CD8-positive, alpha-beta memory T cell (primary cell): Measurements from ENCODE around the gene SDK1. TPM values are rescaled to one million over a fixed set of nuclear protein-coding genes. Genes with fewer than 3 reads are reported as not detected.
"Not testable (repeated sequence)": the region's sequence is repeated elsewhere in the genome, so short reads cannot be mapped to it uniquely, and the experiment has no call there.

Experiments used
- CTCF ChIA-PET: fragments of 350-600 bp; sonication (Branson Sonifier 250); formaldehyde crosslinking; loops from one replicate; lab custom pipeline; 2021; ENCODE audit warnings: antibody characterized with exemption; lab: Charles Lee
- POLR2A ChIA-PET: fragments of 350-600 bp; sonication (Branson Sonifier 250); formaldehyde crosslinking; loops from one replicate; lab custom pipeline; 2021; ENCODE audit warnings: antibody characterized with exemption; lab: Charles Lee
- DNase-seq, 5 donors: peaks; one replicate each; pipeline versions ENCODE4 v3.0.0 to v3.0.0-alpha.2; 2020 to 2022; ENCODE audit warnings: mixed read lengths in 1 of 5
- H3K27ac ChIP-seq: one replicate; pipeline ENCODE4 v1.7.0; 2013; ENCODE audit warnings: low read depth, mild to moderate bottlenecking, low read length, moderate library complexity
- H3K27me3 ChIP-seq: 2 replicates; pipeline ENCODE4 v1.7.0; 2013; ENCODE audit warnings: low read length, mild to moderate bottlenecking; ENCODE audit not compliant: insufficient read depth, poor library complexity, severe bottlenecking
- H3K36me3 ChIP-seq: 2 replicates; pipeline ENCODE4 v1.7.0; 2013; ENCODE audit warnings: mild to moderate bottlenecking, low read length, moderate library complexity; ENCODE audit not compliant: insufficient read depth
- H3K4me1 ChIP-seq: 2 replicates; pipeline ENCODE4 v1.7.0; 2013; ENCODE audit warnings: mild to moderate bottlenecking, low read length, moderate library complexity; ENCODE audit not compliant: insufficient read depth
- H3K4me3 ChIP-seq: 2 replicates; pipeline ENCODE4 v1.7.0; 2013; ENCODE audit warnings: mild to moderate bottlenecking, low read length
- H3K9me3 ChIP-seq: 2 replicates; pipeline ENCODE4 v1.7.0; 2013; ENCODE audit warnings: mild to moderate bottlenecking, low read length
- H3K27ac Mint-ChIP-seq, 8 donors: one replicate each; pipeline ENCODE4 v1.8.0; 2020 to 2021; ENCODE audit warnings: mixed read lengths in 8 of 8, mild to moderate bottlenecking in 6 of 8, inconsistent platforms in 3 of 8, moderate library complexity in 3 of 8
- H3K27me3 Mint-ChIP-seq, 2 donors: one replicate each; pipeline ENCODE4 v1.8.0; 2020 to 2021; ENCODE audit warnings: mixed read lengths in 2 of 2, mild to moderate bottlenecking in 1 of 2, moderate library complexity in 1 of 2
- H3K36me3 Mint-ChIP-seq, 3 donors: one replicate each; pipeline ENCODE4 v1.8.0; 2020 to 2021; ENCODE audit warnings: mixed read lengths in 3 of 3, inconsistent platforms in 1 of 3, mild to moderate bottlenecking in 1 of 3
- H3K4me1 Mint-ChIP-seq, 3 donors: one replicate each; pipeline ENCODE4 v1.8.0; 2020 to 2021; ENCODE audit warnings: mixed read lengths in 3 of 3, inconsistent platforms in 1 of 3, mild to moderate bottlenecking in 1 of 3
- H3K4me3 Mint-ChIP-seq, 7 donors: one replicate each; pipeline ENCODE4 v1.8.0; 2020 to 2021; ENCODE audit warnings: mixed read lengths in 7 of 7, mild to moderate bottlenecking in 6 of 7, moderate library complexity in 4 of 7, inconsistent platforms in 2 of 7
- H3K9me3 Mint-ChIP-seq, 5 donors: one replicate each; pipeline ENCODE4 v1.8.0; 2020 to 2022; ENCODE audit warnings: mixed read lengths in 5 of 5, mild to moderate bottlenecking in 3 of 5, moderate library complexity in 2 of 5, inconsistent platforms in 1 of 5
- polyA plus RNA-seq: library from polyadenylated mRNA; unstranded; fragments of 300-500 nt; fragmentation: Illumina TruSeq; gene quantifications from one replicate; pipeline ENCODE4 v1.2.3, GENCODE V29; 2021
- total RNA-seq, 2 experiments: library from RNA; stranded (reverse); gene quantifications; one replicate each; pipeline ENCODE4 v1.2.3, GENCODE V29; 2021

Gene SDK1
- total and polyA plus RNA-seq, 3 experiments from 2014 or later, result 0.04 TPM; not detected in 1

DNA sequence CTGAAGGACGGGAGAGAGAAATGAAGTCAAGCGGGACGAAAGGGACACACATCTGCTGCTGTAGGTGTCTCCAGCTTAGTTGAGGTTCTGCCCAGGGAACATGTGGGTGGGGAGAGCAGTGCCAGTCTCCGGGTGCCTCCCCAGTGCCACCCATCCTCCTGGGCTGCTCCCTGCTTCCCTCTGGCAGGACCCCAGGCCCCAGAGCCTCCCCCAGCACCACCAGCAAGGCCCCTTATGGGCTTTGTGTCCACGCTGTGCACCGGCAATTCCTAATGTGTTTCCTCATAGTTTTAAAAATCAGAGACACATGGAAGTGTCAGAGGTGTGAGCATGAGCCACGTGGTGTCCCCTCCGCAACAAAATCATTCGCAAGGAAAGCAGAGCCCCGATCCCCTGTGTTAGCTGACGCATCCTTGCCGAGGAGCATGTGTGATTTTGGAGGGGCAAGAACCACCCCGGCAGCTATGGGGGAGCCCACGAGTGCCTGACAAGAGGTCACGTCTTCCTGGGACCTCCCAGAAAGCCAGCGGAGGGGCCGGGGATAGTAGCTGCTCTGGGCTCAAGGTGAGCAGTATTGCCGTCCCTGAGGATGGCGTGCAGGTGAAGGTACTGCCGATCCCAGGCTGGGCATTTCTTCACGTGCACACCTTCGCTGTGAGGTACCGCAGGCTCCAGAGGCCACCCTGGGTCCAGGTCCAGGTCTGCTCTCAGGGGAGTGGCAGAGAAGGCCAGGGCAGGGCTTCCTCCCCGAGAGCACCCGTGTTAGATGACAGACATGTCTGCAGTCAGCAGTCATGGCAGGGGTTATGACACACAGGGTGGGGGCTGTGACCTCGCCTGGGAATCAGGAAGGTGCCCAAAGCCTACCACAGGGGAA is 932.8 kb downstream of the SDK1 start:
- ChIA-PET POLR2A (no interaction called here), CTCF (no interaction called here)
- Mint-ChIP-seq H3K27ac (no peak overlapping the region), H3K27me3 (no peaks in the 10 kb centered on the region), H3K9me3 (no peaks in the 10 kb centered on the region), H3K4me1 (no peaks in the 10 kb centered on the region), H3K4me3 (no peak overlapping the region), H3K36me3 (no peaks in the 10 kb centered on the region)
- H3K27ac ChIP-seq, result no peak overlapping the region
- DNase-seq, result no peak
- no peak overlapping the region for H3K4me3 ChIP-seq
- H3K27me3 ChIP-seq, result no peaks in the 10 kb centered on the region
- no peaks in the 10 kb centered on the region for H3K9me3 ChIP-seq
- H3K36me3 ChIP-seq, result no peaks in the 10 kb centered on the region
- H3K4me1 ChIP-seq, result no peaks in the 10 kb centered on the region

DNA sequence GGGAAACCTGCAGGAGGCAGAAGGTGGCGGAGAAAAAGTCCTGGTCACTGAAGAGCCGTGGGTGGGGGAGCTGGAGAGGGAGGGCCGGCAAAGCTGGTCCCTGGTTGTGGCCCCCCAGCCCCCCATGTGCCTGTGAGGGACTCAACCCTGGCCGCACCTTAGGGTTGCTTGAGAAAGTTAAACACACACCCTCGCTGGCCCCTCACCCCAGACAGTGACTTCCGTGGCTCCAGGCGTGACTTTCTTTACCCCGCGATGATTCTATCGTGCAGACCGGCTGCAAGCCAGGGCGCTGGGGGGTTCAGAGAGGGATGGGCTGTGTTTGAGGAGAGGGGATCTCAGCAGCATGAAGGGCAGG is 933.4 kb downstream of the SDK1 start:
- Histone ChIP-seq H3K27ac (no peak overlapping the region), H3K4me1 (no peaks in the 10 kb centered on the region), H3K27me3 (no peaks in the 10 kb centered on the region), H3K9me3 (no peaks in the 10 kb centered on the region), H3K36me3 (no peaks in the 10 kb centered on the region), H3K4me3 (no peak overlapping the region)
- Mint-ChIP-seq H3K36me3 (no peaks in the 10 kb centered on the region), H3K4me1 (no peaks in the 10 kb centered on the region), H3K27ac (no peak overlapping the region), H3K4me3 (no peak overlapping the region), H3K9me3 (no peaks in the 10 kb centered on the region), H3K27me3 (no peaks in the 10 kb centered on the region)
- POLR2A ChIA-PET, result no interaction called here
- CTCF ChIA-PET, result no interaction called here
- no peak for DNase-seq

DNA sequence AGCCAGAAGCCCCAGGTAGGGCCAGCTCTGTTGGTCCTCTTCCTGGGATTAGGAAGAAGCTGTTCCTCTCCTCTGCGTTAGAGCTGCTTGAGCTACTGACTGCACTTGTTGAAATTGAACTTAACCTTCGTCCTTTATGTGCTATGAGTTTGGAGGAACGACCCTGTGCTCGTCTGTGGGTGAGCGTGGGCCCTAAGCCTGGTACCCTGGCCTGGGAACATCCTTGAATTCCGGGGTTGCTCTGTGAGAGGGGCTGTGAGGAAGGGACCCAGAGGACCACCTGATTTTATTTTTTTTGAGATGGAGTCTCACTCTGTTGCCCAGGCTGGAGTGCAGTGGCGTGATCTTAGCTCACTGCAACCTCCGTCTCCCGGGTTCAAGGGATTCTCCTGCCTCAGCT is 933.8 kb downstream of the SDK1 start:
- no peak overlapping the region for H3K27ac Mint-ChIP-seq
- no peaks in the 10 kb centered on the region for H3K4me1 Mint-ChIP-seq

DNA sequence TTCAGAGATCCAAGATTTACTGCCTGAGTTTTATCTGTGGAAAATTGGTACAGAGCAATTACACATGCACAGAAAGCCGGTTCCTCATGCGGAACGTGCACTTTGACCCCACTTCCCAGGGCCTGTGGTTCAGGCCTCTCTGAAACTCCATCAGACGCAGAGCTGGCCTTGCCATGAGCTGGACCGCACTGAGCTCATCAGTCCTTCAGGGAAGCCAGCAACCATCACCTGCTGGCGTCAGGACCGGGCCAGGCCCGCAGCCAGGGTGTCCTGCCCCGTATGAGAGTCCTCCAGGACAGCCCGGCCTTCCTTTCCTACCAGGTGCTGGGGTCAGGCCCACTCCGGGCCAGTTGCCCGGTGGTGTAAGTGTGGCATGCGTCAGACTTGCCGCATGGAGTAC is 934.5 kb downstream of the SDK1 start:
- Histone ChIP-seq H3K4me3 (no peak overlapping the region), H3K27ac (no peak overlapping the region), H3K36me3 (no peaks in the 10 kb centered on the region), H3K27me3 (no peaks in the 10 kb centered on the region), H3K9me3 (no peaks in the 10 kb centered on the region), H3K4me1 (no peaks in the 10 kb centered on the region)
- no peak overlapping the region for H3K4me3 Mint-ChIP-seq
- no peak overlapping the region for H3K27ac Mint-ChIP-seq
- no peak for DNase-seq
- no peaks in the 10 kb centered on the region for H3K36me3 Mint-ChIP-seq
- peaks cover 0 to under 1% (median 0%) of the 10 kb centered on the region in 5 donors for H3K9me3 Mint-ChIP-seq
- peaks cover 0 to 6% of the 10 kb centered on the region in 2 donors for H3K27me3 Mint-ChIP-seq
- ChIA-PET POLR2A (no interaction called here), CTCF (no interaction called here)
- peaks cover 0 to 1% (median 0%) of the 10 kb centered on the region in 3 donors for H3K4me1 Mint-ChIP-seq

More for the DNA sequence above, 933.8 kb downstream of the SDK1 start:
- H3K9me3 Mint-ChIP-seq, result no peaks in the 10 kb centered on the region
- Histone ChIP-seq H3K27me3 (no peaks in the 10 kb centered on the region), H3K4me3 (no peak overlapping the region), H3K9me3 (no peaks in the 10 kb centered on the region), H3K4me1 (no peaks in the 10 kb centered on the region), H3K27ac (no peak overlapping the region), H3K36me3 (no peaks in the 10 kb centered on the region)
- CTCF ChIA-PET, result no interaction called here
- H3K27me3 Mint-ChIP-seq, result peaks cover 0 to under 1% of the 10 kb centered on the region in 2 donors
- no peaks in the 10 kb centered on the region for H3K36me3 Mint-ChIP-seq
- DNase-seq, result no peak
- POLR2A ChIA-PET, result no interaction called here
- H3K4me3 Mint-ChIP-seq, result no peak overlapping the region

DNA sequence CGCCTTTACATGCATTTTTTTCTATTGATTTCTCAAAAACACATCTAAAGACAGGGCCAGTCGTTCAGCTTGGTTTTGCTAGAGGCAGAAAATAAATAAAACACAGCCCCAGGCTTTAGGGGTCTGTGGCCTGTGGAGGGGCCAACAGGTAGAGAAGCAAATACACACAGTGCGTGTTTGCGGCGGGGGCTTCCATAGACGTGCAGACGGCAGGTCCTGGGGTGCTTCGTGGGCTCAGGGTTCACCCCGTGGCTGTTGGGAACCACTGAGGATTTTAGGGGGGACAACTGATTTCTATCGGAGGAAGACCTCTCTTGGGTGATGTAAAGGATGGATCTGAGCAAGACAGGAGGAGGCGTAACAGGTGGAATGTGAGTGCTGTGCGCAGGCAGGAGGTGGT is 935.3 kb downstream of the SDK1 start:
- Mint-ChIP-seq H3K36me3 (no peaks in the 10 kb centered on the region), H3K27me3 (peaks cover 0 to 6% of the 10 kb centered on the region in 2 donors), H3K9me3 (peaks cover 0 to 2% (median 0%) of the 10 kb centered on the region in 5 donors), H3K4me1 (peaks cover 0 to 4% (median 0%) of the 10 kb centered on the region in 3 donors), H3K27ac (no peak overlapping the region), H3K4me3 (no peak overlapping the region)
- Histone ChIP-seq H3K36me3 (no peaks in the 10 kb centered on the region), H3K9me3 (no peaks in the 10 kb centered on the region), H3K4me1 (no peaks in the 10 kb centered on the region), H3K4me3 (no peak overlapping the region), H3K27me3 (no peaks in the 10 kb centered on the region), H3K27ac (no peak overlapping the region)
- CTCF ChIA-PET, result no interaction called here
- DNase-seq, result no peak
- POLR2A ChIA-PET, result no interaction called here

DNA sequence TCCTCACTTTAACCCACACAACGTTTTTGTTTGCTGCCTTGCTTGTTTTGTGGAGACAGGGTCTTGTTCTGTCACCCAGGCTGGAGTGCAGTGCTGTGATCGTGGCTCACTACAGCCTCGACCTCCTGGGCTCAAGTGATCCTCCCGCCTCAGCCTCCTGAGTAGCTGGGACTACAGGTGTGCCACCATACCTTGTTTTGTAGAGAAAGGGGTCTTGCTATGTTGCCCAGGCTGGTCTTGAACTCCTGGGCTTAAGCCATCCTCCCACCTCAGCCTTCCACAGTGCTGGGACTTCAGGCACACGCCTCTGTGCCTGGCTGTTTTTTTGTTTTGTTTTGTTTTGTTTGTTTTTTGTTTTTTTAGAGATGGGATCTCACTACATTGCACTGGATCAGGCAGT is 935.8 kb downstream of the SDK1 start:
- H3K4me3 Mint-ChIP-seq, DNase-seq, H3K4me1 ChIP-seq, H3K36me3 ChIP-seq, H3K27ac ChIP-seq, H3K27ac Mint-ChIP-seq, H3K4me1 Mint-ChIP-seq, H3K27me3 ChIP-seq, H3K27me3 Mint-ChIP-seq, H3K36me3 Mint-ChIP-seq, POLR2A ChIA-PET, CTCF ChIA-PET, H3K4me3 ChIP-seq, H3K9me3 ChIP-seq, H3K9me3 Mint-ChIP-seq: not testable (repeated sequence)

DNA sequence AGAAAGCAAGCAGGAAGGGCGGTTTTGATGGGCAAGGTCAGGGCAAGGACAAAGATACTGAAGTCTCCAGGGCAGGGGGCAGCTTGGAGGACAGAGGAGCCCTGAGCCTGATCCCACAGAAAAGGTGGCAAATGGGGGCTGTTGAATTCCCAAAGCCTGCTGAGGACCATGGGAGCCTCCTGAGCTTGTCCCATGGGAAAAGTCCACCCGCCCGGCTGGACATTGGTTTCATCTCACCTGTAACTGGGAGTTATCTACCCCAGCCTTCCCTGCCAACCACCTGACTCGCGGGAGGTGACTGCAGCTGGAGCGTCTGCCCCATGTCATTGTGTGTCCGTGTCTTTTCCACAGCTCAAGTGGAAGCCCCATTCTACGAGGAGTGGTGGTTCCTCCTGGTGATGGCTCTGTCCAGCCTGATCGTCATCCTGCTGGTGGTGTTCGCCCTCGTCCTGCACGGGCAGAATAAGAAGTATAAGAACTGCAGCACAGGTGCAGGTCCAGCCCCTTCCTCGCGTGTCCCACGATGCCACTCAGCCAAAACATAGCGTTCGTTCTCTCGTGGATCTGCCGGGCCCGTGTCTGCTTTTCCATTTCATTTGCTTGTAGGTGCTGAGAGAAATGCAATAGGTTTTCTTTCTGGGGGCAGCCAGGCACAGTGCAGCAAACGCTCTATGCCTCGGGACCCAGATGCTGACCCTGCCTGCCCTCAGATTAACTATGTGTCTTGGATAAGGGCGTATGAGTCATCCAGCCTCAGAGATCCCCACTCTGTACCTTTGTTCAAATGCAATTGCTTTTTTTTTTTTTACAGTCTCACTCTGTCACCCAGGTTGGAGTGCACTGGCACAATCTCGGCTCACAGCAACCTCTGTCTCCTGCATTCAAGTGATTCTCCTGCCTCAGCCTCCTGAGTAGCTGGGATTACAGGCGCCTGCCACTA is 936.5 kb downstream of the SDK1 start:
- no peaks in the 10 kb centered on the region for H3K36me3 Mint-ChIP-seq
- ChIA-PET CTCF (no interaction called here), POLR2A (no interaction called here)

DNA sequence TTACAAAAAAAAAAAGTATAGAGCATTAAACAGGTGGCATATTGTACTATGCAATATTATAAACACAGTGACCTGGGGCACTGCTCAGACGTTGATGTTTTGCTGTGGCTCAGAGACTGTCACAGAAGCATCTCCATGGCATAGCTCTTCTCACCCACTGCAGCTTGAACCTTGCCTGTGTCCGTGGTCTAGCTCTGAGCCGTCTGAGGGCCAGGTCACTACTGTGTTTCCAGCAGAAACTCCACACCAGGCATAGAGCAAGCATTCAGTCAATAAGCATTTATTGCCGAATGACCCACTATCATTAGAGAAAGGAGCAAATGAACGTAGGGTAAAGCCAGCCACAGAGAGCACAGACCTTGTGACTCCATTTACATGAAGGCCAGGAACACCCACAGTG is 937.8 kb downstream of the SDK1 start:
- peaks cover 0 to 6% of the 10 kb centered on the region in 2 donors for H3K27me3 Mint-ChIP-seq
- H3K36me3 ChIP-seq, result no peaks in the 10 kb centered on the region
- H3K36me3 Mint-ChIP-seq, result no peaks in the 10 kb centered on the region
- H3K4me3 Mint-ChIP-seq, result no peak overlapping the region
- H3K4me1 Mint-ChIP-seq, result peaks cover 0 to 4% (median 0%) of the 10 kb centered on the region in 3 donors
- DNase-seq, result no peak
- POLR2A ChIA-PET, result no interaction called here
- no peak overlapping the region for H3K4me3 ChIP-seq
- no peaks in the 10 kb centered on the region for H3K9me3 ChIP-seq
- H3K27ac Mint-ChIP-seq, result no peak overlapping the region
- no peaks in the 10 kb centered on the region for H3K4me1 ChIP-seq
- CTCF ChIA-PET, result no interaction called here
- H3K27me3 ChIP-seq, result no peaks in the 10 kb centered on the region
- H3K27ac ChIP-seq, result no peak overlapping the region
- peaks cover 0 to 5% (median 0%) of the 10 kb centered on the region in 5 donors for H3K9me3 Mint-ChIP-seq

More for the DNA sequence above, 936.5 kb downstream of the SDK1 start:
- Mint-ChIP-seq H3K27ac (no peak overlapping the region), H3K4me1 (peaks cover 0 to 4% (median 0%) of the 10 kb centered on the region in 3 donors), H3K9me3 (peaks cover 0 to 2% (median 0%) of the 10 kb centered on the region in 5 donors), H3K27me3 (peaks cover 0 to 6% of the 10 kb centered on the region in 2 donors), H3K4me3 (no peak overlapping the region)
- Histone ChIP-seq H3K4me1 (no peaks in the 10 kb centered on the region), H3K9me3 (no peaks in the 10 kb centered on the region), H3K36me3 (no peaks in the 10 kb centered on the region), H3K4me3 (no peak overlapping the region), H3K27me3 (no peaks in the 10 kb centered on the region), H3K27ac (no peak overlapping the region)
- DNase-seq, result no peak
